ENCODE results near the gene IGF2BP2. TPM values are rescaled to one million over a fixed set of nuclear protein-coding genes. Genes with fewer than 3 reads are reported as not detected.

The IGF2BP2 gene
- total and polyA plus RNA-seq, 2 of the 8 experiments (the other 6 are each of a cell fraction or from before 2014, with no cell fraction given) = 7.4 to 121 TPM

GRCh38 chr3:185729337-185730055 lies 95.3 kb downstream of the IGF2BP2 start (continued):
- no peak for TF ChIP-seq KDM1A (IDR thresholded peaks at IDR 0.05; ENCODE audit: borderline replicate concordance, low read length)

Data from H1 (cell line).